GM18502 (cell line): ENCODE measurements around the gene RBM18.

Experiments
- ATAC-seq: cut with Tn5 transposase; IDR thresholded peaks from one replicate; pipeline ENCODE4 v1.9.1; 2021; ENCODE audit warnings: mild to moderate bottlenecking; ENCODE audit not compliant: unreplicated experiment, poor library complexity

Gene RBM18

DNA sequence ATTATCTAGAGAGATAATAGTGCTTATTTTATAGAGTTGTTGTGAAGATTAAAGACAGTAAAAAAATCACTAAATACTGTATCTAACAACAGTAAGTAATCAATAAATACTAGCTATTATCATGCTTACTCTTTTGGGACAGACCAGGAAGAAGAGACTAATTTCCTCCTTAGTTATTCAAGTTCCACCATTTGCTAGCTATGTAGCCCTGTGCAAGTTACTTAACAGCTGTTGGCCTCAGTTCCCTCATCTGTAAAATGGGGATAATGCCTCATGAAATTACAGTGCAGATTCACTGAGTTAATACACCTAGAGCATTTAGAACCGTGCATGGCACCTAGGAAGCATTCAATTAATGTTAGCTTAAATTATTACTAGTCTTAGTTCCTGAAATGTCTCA lies 2.6 kb downstream of the RBM18 start:
- ATAC-seq = no peak

DNA sequence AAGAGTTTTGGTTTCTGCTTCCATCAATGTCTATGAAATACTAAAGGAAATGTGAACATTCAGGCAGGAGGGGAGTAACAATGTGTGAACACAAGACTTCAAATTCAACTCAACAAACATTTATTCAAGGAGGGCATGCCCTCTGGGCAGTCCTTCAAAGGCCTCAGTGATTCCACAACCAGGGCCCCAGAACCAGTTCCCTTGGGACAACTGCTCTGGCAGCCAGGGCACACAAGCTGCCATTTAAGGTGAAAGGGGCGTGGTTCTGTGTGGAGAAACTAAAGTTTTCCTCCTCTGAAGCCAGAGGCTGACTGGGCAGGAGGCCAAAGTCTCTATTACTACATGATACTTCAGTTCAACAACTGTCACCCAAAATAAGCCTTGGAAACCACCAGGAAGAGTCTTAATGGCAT lies 3.2 kb downstream of the RBM18 start:
- no peak for ATAC-seq

DNA sequence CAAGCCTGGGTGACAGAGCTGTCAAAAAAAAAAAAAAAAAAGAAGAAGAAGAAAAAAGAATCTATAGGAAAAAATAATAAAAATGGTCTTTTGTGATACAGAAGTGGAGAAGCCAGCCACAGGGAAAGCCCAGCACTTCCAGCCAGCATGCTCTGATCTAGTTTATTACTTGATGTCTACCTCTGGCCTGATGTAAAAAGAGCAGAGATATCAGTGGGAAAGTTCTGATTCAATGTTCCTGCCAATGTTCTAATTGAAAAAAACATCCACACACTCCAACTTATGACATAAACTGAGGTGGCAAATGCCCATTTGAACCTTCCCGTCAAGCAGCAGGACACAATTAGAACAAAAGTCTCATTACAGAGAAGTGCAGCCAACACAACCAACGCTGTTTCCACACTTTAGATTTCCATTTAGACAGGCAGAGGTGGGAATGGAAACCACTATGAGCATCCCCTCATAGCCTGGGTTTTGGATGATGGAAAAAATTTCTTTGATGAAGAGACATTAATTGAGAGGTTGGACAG lies 5.7 kb downstream of the RBM18 start:
- ATAC-seq = no peak

DNA sequence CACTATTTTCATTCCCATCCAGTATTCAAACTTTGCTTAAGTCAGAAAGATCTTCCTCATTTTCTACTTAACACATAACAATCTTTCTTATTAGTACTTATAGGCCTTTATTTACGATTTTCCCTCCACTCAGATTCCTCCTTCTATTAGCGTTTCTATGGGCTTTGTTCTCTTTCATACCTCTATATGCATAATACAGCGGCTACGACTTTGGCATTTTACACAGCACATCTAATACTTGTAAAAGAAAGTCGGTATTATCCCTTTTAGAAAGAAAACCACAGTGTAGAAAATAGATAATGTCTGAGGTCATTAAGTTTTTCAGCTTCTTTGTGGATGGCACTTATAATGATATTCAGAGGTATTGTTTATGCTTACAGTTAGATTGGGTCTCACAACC lies 8.4 kb downstream of the RBM18 start:
- ATAC-seq = no peak

DNA sequence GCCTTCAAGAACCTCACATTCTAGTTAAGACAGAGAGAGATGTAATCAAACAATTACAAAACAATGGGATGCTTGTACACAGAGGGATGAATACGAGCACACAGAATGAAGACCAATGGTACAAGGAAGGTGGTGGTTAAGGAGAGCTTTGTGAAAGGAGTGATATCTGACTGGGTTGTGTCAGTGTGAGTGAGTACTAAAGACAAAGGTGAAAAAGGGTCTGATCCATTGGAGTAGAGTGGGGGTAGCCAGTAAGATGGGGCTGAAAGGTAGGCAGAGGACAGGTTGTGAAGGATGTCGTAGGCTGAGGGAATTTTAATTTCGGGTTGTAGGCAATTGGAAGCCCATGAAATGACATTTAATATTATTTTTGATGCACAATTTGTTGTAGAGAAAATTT lies 9.9 kb downstream of the RBM18 start:
- ATAC-seq = no peak

DNA sequence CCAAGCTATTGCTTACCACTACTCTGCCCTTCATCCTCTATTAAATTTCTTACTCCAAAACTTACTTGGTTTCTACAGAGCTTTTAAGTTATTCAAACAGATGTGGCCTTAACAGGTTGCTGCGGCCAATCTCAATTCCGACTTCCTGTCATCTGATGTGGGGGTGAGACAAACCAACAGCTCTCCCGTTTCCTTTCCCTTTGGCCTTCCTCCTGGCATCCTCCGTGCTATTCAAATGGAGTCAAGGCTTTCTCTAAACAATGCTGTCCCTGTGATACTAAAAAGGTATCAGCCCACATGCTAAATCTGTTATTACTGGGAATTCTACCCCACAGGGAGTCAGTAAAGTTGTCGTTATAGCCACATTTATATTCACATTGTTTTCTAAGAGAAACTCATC lies 11.8 kb downstream of the RBM18 start:
- ATAC-seq = no peak

DNA sequence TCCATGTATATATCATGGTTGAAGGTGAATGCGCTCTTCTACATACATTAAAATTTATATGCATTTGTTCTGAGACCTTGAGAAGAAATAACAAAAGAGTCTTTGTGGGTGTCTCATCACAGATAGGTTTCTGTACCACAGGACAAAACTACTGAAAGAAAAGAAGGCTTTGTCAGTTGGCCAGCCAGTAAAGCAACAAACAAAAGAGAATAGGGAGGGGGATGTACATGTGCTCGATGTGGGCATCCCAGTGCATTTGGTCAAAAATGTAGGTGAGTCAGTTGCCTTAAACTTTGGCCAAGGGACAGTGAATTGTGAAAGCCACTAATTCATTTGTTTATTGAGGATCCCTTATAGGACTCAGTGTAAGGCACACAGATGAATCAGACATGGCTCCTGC lies 13.3 kb downstream of the RBM18 start:
- no peak for ATAC-seq

DNA sequence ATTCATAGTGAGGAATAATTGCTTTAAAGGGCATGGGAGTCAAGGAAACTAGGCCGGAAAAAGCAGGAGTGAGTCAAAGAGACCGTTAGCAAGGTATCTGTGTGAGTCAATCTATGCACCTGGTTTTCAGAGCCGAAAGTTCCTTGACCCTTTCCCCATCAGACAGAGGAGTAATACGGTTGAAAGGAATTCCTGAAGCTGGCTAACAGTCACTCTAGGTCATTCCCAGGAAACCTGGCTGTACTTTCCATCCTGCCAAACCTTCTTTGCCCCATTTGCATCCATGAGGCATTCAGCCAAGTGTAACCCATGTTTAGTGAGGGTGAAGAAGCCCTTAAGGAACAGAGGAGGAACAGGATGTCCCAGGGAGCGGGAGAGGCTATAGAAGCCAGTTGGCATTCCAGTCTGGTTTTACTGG lies 16.2 kb downstream of the RBM18 start:
- ATAC-seq = no peak

DNA sequence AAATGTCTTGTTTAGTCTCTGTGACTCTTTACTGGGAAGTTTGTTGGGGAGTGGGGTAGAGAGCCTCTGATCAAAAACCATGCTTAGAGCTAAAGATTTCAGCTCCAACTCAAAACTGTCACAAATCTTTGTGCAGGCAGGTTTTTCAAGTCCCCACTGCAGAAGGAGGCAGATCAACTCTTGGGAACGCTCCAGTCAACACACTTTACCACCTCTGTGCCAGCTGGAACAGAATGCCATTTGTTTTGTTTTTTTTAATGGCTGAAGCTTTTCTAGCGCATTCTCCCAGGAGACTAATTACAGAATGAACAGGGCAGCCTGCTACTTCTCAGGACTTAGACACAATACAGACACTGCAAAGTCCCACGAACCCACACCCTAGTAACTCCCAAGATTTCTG lies 18.0 kb downstream of the RBM18 start:
- no peak for ATAC-seq

DNA sequence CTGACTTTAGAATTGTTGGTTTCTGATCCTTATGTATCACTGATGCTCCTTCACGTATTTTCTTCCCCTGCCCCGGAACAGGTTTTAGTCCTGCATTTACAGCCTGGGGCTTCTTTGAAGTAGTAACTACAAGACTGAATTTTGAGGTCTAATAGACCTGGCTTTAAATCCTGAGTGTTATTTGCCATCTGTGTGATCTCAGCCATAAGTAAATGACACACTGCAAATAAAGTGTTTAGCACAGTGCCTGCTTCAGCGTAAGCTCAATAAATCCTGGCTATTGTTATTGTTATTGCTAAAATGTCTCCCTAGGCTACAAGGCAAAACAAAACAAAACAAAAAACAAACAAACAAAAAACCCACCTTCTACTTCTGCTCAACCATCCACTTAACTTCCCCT lies 20.3 kb downstream of the RBM18 start:
- no peak for ATAC-seq

DNA sequence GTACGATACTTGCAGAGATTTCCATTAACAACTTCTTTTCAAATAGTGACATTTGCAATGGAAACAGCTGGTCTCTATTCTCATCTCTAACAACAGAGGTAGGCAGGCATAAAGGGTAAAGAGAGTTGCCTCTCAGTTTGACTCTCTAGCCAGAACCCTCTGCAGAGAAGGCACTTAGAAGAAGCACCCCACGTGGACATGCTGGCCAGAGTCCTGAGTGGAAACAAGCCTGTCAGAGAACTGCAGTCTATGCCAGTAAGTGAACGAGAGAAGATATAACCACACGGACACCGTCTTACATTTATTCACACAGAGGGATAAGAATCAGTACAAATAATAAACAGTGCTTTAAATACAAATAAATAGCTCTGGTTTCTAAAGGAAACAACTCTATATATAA lies 24.9 kb downstream of the RBM18 start:
- ATAC-seq = no peak

DNA sequence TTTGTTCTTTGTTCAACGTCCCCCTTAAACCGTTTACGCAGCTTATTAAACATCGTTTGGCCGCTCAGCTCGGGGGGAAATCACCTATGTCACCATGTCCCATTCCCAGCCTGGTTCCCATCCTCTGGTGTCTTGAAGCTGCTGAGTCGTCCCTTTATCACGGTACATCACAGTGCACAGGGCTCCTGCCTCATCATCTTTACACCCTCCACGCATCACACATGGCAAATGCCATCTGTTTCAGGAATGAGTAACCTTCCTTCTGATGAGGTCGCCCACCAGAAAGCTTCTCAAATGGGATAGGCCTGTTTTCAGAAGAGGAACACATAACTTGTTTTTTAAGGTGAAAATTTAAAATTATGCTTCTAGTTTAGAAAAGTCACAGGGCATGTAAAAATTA lies 28.0 kb downstream of the RBM18 start:
- ATAC-seq = no peak

DNA sequence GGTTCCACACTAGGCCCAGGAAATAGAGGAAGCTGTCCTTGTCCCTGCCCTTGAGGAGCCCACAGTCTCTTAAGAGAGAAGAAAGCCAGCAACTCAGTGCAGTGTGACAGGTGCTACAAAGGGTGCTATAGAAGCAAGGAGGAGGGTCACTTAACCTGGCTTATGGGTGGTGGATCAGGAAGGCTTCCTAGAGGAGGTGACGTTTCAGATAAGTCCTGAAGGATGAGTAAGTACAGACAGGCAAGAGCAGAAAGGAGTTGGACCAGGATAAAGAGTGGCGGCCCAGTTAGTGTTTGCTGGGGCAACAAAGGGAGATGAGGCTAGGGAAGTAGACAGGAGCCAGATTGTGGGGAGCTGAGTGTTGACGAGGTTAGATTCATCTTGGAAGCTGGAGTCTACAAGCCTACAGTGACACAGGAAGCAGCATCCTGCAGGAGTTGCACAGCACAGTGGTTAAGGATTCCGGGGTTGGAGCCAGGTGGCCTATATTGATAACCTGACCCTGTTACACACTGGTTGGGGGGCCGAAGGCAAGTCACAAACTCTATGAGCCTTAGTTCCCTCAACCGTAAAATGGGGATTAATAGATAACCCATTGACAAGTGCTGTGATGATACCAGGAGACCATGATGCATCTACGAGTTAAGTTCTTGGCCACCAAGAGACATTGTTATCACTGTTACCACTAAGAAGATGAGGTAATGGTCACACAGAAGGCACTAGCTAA lies 30.5 kb downstream of the RBM18 start:
- ATAC-seq = no peak

DNA sequence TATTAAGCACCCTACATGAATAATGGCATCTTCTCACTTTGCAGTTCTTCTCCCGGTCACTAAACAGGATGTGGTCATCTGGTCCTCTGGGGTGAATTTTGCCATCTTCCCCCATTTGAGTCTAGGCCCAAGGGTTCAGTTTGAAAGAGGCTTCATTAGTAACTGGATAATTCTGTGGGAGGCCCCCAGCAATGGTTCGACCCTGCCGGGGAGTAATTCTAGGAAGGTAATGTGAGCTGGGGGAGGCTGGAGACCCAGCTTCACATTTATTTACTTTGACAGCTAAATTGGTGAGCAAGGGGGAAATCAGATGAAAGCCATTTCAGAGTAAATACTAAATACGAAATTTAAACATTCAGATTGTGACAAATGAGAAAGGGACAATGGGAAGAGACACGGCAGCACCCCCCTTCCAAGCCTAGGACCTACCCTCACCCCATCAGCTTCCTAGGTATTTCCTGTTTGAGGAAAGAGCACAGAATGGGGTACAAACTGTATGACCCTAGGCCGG lies 31.8 kb downstream of the RBM18 start:
- no peak for ATAC-seq

DNA sequence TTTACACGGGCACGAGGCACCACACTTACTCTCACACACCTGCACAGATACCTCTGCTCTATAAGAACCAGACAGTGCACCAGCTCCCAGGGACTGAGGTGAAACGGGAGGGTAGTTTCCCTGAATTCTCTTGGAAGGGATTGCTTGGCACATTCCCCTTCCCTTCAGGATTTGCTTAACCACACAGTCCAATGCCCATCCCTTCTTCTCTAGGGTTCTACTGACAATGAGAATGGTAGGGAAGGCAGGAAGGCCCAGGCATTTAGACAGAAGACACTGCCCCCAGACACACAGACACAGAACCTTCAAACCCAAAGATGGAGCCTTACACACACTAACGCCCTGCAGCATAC lies 35.2 kb downstream of the RBM18 start:
- ATAC-seq = no peak

DNA sequence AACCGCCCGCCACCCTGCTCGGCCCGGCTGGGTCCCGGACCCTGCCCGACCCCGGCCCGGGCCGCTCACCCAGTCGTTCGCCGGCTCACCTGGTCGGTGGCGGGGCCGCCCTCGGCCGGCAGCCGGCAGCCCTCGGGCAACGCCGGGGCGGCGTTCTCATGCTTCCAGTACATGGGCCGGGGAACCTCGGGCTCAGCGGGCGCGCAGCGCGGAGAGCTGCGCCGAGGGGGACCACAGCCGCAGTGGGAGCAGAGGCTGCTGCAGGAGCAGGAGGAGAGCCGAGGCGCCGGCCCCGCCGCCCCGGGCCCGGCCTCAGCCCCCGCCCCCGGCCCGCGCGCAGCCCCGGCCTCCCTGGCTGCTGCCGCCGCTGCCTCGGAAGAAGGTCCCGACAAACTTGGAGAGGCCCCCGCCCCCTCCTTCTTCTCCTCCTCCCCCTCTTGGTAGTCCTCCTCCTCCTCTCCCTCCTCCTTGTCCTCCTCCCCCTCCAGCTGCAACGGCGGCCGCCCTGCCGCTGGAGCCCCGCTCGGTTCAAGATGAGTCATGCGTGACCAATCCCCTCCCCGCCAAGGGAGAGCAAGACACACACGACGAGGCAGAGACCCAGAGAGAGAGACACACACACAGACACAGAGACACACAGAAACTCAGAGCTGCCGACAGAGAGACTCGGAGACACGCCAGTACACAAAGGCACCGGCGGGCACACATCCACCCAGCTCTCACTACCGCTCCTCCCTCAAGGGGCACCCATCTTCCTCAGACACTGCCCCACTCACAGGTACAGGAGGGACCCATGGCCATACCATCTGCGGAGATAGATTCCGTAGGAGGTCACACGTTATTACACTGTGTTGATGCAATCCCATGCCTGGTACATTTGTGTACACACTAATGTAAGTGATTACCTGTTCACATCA lies 35.8 kb downstream of the RBM18 start, which contains the start of gene LHX6:
Gene LHX6 (minus strand): TSS at position 390 of the 917 bp plus-strand sequence. CDS start 217 bp downstream, at position 173.
- no peak for ATAC-seq

DNA sequence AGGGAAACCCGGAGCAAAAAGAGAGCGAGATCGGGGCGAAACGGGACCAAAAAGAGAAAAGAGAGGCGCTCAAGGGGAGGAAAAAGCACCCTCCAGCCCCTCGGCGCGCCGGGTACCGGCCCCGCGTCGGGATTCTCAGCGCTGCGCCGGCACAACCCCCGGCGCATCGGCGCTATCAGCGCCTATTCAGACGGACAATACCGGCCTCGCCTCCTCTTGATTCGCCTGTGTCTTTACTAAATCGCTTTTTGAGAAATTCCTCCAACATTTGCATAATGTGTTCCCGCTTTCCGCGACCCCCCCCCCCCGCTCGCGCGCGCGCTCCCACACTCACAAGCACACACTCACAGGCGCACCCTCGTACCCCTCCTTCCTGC lies 36.5 kb downstream of the RBM18 start:
- ATAC-seq = no peak

DNA sequence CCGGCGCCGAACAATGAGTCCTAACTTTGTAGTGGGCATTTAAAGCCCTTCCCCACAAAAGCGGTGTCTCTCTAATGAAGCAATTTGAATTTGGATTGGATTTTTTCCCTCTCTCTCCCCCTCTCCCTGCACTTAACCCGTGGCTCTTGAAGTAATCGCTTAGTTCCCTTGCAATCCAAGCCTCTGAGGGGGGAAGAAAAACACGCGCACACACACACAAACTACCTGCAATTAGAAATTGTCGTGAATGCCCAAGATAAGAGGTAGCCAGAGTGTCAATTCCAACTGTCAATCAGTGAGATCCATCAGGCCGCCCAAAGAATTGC lies 37.1 kb downstream of the RBM18 start:
- no peak for ATAC-seq

DNA sequence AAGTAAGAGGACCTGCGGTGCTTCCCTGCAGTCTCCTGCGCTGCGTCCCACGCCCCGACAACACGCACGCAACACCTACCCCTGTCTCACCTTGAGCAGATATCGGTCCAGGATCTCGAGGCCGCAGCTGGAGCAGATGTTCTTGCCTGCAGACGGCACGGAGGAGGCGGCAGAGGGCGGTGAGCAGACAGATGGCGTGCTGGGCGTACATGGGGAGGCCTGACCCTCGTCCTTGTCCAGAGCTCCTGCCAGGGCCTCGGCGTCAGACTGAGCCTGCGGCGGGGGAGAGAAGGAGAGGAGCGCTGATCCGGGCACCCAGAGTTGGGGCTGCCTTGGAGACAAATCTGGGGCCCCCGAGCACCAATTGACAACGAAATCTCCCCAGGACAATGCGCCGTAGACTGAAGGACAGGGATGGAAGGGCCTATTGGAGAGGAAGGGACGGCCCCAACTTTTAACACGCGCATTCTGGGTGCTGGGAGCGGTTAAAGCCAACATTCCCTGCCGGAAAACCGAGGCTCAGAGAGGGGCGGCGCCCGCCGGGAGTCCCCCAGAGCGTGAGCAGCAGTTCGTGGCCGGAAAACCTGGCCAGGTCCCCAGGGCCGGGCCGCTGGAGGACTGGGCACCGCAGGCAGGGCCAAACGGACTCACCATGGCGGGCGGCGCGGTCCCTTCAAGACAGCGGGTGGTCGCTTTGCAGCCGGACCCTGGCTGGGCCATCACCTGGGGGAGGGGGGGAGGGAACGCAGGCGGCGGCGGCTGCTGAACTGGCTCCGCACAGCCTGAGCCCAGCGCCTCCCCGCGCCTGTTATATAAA lies 37.7 kb downstream of the RBM18 start:
- ATAC-seq = no peak

DNA sequence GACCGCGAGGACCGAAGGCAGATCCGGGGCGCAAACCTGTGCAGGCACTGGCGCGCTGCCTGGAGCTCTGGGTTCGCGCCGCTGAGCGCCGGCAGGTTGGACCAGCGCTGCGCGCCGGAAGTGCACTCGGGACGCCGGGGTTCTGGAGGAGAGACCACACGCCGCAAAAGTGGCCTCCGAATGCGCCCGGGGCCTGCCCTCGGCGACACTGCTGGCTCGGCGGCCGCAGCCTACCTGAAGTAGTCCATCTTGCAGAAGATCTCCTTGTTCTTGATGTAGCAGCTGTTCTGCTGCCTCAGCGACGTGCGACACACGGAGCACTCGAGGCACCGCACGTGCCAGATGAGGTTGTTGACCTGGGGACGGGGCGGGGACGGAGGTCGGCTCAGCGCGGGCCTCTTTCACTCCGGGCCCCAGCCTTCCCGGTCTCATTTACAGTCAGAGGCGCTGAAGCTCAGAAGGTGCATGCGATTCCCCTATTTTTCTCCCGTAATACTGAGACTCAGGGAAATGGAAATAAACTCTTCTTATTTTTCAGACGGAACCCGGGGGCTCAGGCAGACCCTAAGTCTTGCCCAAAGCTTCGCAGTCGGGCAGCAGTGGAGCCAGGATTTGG lies 38.4 kb downstream of the RBM18 start:
- no peak for ATAC-seq
